Stimulated activated CD4-positive, alpha-beta T cell treated with anti-CD3 and anti-CD28 coated beads, TNF-alpha, amount 100 ng/mL, for 1 hour (primary cell): ENCODE measurements around the gene C2orf69.

Source experiments
- DNase-seq, 3 donors: peaks; one replicate each; pipeline ENCODE4 v3.0.0-alpha.2; 2020; ENCODE audit warnings: low read depth in 3 of 3, low spot score in 1 of 3

C2orf69 gene

GRCh38 chr2:199966976-199967375, 55.9 kb downstream of the C2orf69 start:
- no peak for DNase-seq

- DNase-seq: no peak
Observed at GRCh38 chr2:199968126-199968525, 57.0 kb downstream of the C2orf69 start.

- DNase-seq: no peak
Observed at GRCh38 chr2:199972088-199972626, 61.1 kb downstream of the C2orf69 start.

GRCh38 chr2:199973703-199974102, 62.6 kb downstream of the C2orf69 start:
- no peak for DNase-seq

GRCh38 chr2:199975273-199975895, 64.3 kb downstream of the C2orf69 start:
- no peak for DNase-seq
